GM13977 (cell line): ENCODE data around the gene IFNAR2.
"Not testable (repeated sequence)": the region's sequence is repeated elsewhere in the genome, so short reads cannot be mapped to it uniquely, and the experiment has no call there.

ENCODE experiments used
- DNase-seq: peaks from one replicate; pipeline ENCODE4 v3.0.0; 2012; ENCODE audit warnings: low spot score
- in situ Hi-C: fragments of 300-500 bp; cut with MboI; formaldehyde crosslinking; loops from one replicate; pipeline ENCODE4 v1.12.0; 2022; ENCODE audit warnings: low sequenced_read_pairs, low pct_unique_long_range_greater_than_20kb, mixed read lengths, inconsistent platforms; ENCODE audit not compliant: unreplicated experiment
- TF ChIP-seq, protein P1 (sequence below): IDR thresholded peaks from 2 replicates; pipeline ENCODE4 v1.5.1; 2012; ENCODE audit warnings: mild to moderate bottlenecking, control low read depth; ENCODE audit not compliant: insufficient read depth; ENCODE audit errors: extremely low read depth, missing control alignments

The IFNAR2 gene

GRCh38 chr21:33247599-33247998 is 17.9 kb downstream of the IFNAR2 start:
- no peak for DNase-seq
- TF ChIP-seq, protein P1, sequence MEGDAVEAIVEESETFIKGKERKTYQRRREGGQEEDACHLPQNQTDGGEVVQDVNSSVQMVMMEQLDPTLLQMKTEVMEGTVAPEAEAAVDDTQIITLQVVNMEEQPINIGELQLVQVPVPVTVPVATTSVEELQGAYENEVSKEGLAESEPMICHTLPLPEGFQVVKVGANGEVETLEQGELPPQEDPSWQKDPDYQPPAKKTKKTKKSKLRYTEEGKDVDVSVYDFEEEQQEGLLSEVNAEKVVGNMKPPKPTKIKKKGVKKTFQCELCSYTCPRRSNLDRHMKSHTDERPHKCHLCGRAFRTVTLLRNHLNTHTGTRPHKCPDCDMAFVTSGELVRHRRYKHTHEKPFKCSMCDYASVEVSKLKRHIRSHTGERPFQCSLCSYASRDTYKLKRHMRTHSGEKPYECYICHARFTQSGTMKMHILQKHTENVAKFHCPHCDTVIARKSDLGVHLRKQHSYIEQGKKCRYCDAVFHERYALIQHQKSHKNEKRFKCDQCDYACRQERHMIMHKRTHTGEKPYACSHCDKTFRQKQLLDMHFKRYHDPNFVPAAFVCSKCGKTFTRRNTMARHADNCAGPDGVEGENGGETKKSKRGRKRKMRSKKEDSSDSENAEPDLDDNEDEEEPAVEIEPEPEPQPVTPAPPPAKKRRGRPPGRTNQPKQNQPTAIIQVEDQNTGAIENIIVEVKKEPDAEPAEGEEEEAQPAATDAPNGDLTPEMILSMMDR, result no peak
- in situ Hi-C loops, result no loop called here

DNA sequence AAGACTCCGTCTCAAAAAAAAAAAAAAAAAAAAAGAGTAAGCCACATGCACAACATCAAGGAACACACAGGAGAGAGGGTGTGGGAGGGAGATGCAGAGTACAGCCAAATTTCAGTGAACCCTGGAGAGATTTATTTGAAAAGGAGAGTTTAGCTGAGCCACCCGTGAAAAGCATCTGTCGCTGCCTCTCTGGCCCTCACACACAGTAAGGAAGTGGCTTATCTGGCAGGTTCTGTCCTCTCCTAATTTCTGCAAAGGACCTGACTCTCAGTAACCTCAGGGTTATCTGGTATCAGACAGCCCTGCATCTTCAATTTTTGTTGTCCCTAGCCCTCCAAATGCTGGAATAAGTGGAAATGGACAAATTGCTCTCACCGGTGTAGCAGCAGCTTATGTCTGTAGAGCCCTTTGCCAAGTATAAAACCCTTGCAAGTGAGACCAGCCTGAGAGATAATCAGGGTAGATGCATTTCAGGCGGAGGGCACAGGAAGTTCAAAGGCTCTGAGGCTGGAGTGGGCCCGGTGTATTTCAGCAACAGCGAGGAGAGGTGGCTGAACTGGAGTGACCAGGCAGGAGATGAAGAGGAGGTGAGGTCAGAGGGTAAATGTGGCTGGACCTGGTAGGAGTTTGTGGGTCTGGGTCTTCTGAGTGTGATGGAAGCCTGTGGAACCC is 19.7 kb downstream of the IFNAR2 start:
- TF ChIP-seq, protein P1, result no peak
- DNase-seq, result no peak
- in situ Hi-C loops, result no loop called here

GRCh38 chr21:33251119-33251518 is 21.4 kb downstream of the IFNAR2 start:
- no peak for DNase-seq
- TF ChIP-seq, protein P1, result no peak
- in situ Hi-C loops, result no loop called here

- in situ Hi-C loops, DNase-seq: not testable (repeated sequence)
These were observed 23.6 kb downstream of the IFNAR2 start for GRCh38 chr21:33253382-33253781.

DNA sequence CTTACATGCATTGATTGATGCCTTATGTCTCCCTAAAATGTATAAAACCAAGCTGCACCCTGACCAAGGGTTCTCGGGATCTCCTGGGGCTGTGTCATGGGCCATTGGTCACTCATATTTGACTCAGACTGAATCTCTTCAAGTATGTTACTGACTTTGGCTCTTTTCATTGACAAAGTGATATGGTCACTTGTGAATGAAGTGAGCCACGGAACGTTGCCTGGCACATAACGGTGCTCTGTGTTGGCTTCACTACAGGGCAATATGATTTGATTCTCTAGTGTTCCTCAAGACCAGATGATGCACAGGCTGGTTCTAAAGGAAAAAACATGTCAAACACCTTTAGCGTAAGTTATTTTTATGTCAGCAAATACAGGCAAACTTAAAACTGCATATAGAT is 25.0 kb downstream of the IFNAR2 start:
- TF ChIP-seq, protein P1, result no peak
- DNase-seq, result no peak
- in situ Hi-C loops, result no loop called here

GRCh38 chr21:33255404-33255803 is 25.7 kb downstream of the IFNAR2 start:
- DNase-seq, result no peak
- TF ChIP-seq, protein P1, result no peak
- in situ Hi-C loops, result no loop called here

DNA sequence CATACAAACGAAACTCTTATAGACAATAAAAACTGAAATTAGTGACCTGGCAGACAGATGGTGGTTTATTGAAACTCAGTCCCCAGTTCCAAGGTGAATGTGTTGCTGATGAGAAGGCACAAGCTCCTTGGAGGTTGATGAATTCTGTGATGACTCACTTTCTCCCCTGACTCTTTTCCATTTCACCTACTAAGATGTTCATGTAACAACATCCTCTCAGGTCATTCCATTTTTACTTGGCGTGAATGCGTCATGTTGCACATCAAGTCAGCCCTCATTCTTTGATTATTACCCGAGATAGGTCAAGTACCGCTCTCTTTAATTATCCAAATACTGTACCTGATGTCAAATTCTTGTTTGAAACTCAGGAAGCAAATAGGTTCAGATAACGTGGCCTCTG is 26.3 kb downstream of the IFNAR2 start:
- TF ChIP-seq, protein P1, result no peak
- in situ Hi-C loops, result no loop called here
- no peak for DNase-seq
